B cell (primary cell): ENCODE results near the gene PXN.

Experiments used
- CTCF ChIP-seq: fragments of 200-600 bp; IDR thresholded peaks from one replicate; pipeline ENCODE4 v1.8.0; 2022; ENCODE audit warnings: antibody characterized with exemption, mild to moderate bottlenecking
- EZH2 ChIP-seq: IDR thresholded peaks from 2 replicates; pipeline ENCODE4 v1.6.1; 2012; ENCODE audit warnings: borderline replicate concordance, low read depth, mild to moderate bottlenecking, moderate library complexity, low read length; ENCODE audit not compliant: insufficient read depth, poor library complexity, severe bottlenecking

GRCh38 chr12:120237360-120238171 is 28.0 kb downstream of the PXN start:
- TF ChIP-seq EZH2 (no peak), CTCF (no peak)
